Cardiac muscle cell (in vitro differentiated cells and primary cell): ENCODE measurements around the gene PID1. TPM values are rescaled to one million over a fixed set of nuclear protein-coding genes. Genes with fewer than 3 reads are reported as not detected.

ENCODE experiments used
- DNase-seq, 2 donors: peaks; one replicate each; pipeline versions ENCODE4 v3.0.0 to v3.0.0-alpha.2; 2010 to 2017; ENCODE audit warnings: low read depth in 1 of 2, low spot score in 1 of 2
- H3K27ac ChIP-seq: fragments of 200-600 bp; sonication (generic); 2 replicates; pipeline ENCODE4 v1.5.1; 2016
- H3K27me3 ChIP-seq: fragments of 200-600 bp; sonication (generic); 2 replicates; pipeline ENCODE4 v1.6.0; 2016; ENCODE audit warnings: control low read depth
- H3K36me3 ChIP-seq: fragments of 200-600 bp; sonication (generic); 2 replicates; pipeline ENCODE4 v1.5.1; 2016; ENCODE audit warnings: control low read depth
- H3K4me1 ChIP-seq: fragments of 200-600 bp; sonication (generic); 2 replicates; pipeline ENCODE4 v1.8.1; 2017; ENCODE audit warnings: low read depth, mild to moderate bottlenecking, mixed run types
- H3K4me3 ChIP-seq: fragments of 200-600 bp; sonication (generic); 2 replicates; pipeline ENCODE4 v1.5.1; 2016; ENCODE audit warnings: mild to moderate bottlenecking
- H3K9me3 ChIP-seq: fragments of 200-600 bp; sonication (generic); 2 replicates; pipeline ENCODE4 v1.5.1; 2017; ENCODE audit warnings: low read depth, mild to moderate bottlenecking, control low read depth
- polyA plus RNA-seq: library from polyadenylated mRNA; unstranded; fragments of >200 nt; fragmentation: Nextera tagmentation; extraction: Ambion mirVana; gene quantifications from 2 replicates; pipeline ENCODE4 v1.2.1, GENCODE V29; 2016
- total RNA-seq: library from RNA; depleted of rRNA; stranded (reverse); fragments of >200 nt; gene quantifications from 2 replicates; pipeline ENCODE4 v1.2.3, GENCODE V29; 2016
- TF ChIP-seq, protein P1 (sequence below): IDR thresholded peaks from 2 replicates; pipeline ENCODE4 v1.5.1; 2012; ENCODE audit warnings: low read depth, mild to moderate bottlenecking, low read length

PID1 gene
- total and polyA plus RNA-seq, 2 experiments from 2014 or later: 0.42 to 0.43 TPM

DNA sequence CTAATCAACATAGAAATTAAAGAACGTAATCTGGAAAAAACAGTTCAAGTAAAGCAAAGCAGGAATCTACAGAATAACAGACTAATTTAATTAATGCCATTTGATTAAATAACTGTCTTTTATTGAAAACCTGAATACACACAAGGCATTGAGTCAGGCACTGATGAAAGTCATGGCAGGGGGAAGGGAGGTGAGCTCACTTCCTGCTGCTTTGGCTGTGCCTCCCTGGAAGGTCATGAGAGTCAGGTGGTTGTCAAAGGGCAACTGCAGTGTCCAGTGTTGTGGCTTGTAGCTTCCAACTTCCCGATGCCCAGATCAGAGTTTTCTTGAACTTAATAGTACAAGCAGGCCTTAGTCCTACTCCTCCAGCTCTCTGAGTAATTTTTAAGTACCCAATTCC lies 180.9 kb downstream of the PID1 start:
- Histone ChIP-seq H3K27me3 (no peaks in the 10 kb centered on the region), H3K9me3 (no peaks in the 10 kb centered on the region), H3K36me3 (no peaks in the 10 kb centered on the region), H3K4me1 (peaks cover 29% of the 10 kb centered on the region), H3K4me3 (no peak overlapping the region), H3K27ac (no peak overlapping the region)
- DNase-seq: no peak
- TF ChIP-seq, protein P1, sequence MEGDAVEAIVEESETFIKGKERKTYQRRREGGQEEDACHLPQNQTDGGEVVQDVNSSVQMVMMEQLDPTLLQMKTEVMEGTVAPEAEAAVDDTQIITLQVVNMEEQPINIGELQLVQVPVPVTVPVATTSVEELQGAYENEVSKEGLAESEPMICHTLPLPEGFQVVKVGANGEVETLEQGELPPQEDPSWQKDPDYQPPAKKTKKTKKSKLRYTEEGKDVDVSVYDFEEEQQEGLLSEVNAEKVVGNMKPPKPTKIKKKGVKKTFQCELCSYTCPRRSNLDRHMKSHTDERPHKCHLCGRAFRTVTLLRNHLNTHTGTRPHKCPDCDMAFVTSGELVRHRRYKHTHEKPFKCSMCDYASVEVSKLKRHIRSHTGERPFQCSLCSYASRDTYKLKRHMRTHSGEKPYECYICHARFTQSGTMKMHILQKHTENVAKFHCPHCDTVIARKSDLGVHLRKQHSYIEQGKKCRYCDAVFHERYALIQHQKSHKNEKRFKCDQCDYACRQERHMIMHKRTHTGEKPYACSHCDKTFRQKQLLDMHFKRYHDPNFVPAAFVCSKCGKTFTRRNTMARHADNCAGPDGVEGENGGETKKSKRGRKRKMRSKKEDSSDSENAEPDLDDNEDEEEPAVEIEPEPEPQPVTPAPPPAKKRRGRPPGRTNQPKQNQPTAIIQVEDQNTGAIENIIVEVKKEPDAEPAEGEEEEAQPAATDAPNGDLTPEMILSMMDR: no peak

- DNase-seq: no peak
- H3K9me3 ChIP-seq: no peaks in the 10 kb centered on the region
- TF ChIP-seq, protein P1: no peak
These were observed 181.3 kb downstream of the PID1 start for GRCh38 chr2:229089776-229090175.

GRCh38 chr2:229088966-229089700 lies 182.0 kb downstream of the PID1 start:
- no peaks in the 10 kb centered on the region for H3K27me3 ChIP-seq
- H3K36me3 ChIP-seq: no peaks in the 10 kb centered on the region
- H3K27ac ChIP-seq: no peak overlapping the region
- DNase-seq: no peak
- H3K9me3 ChIP-seq: no peaks in the 10 kb centered on the region
- peaks cover 37% of the 10 kb centered on the region for H3K4me1 ChIP-seq
- TF ChIP-seq, protein P1: no peak
- no peak overlapping the region for H3K4me3 ChIP-seq

More at GRCh38 chr2:229089776-229090175, 181.3 kb downstream of the PID1 start:
- peaks cover 31% of the 10 kb centered on the region for H3K4me1 ChIP-seq
- H3K27ac ChIP-seq: no peak overlapping the region
- H3K36me3 ChIP-seq: no peaks in the 10 kb centered on the region
- H3K4me3 ChIP-seq: no peak overlapping the region
- no peaks in the 10 kb centered on the region for H3K27me3 ChIP-seq

DNA sequence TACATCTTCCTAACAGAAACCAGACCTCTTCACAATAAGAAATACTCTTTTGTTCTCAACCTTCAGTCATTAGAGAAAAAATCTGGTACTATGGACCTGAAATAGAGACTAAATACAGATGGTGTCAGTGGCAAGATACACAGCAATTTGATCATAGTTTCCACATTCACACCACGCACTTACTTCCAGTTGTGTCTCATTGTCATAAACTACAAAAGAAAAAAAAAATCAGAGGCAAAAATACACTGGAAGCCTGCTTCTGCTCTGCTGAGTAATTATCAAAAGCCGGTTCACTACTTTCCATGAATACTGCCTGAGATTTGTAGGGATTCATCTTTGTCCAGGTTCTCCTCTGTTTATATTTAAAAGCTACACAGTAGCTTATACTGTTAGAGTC lies 182.6 kb downstream of the PID1 start:
- H3K27ac ChIP-seq: no peak overlapping the region

DNA sequence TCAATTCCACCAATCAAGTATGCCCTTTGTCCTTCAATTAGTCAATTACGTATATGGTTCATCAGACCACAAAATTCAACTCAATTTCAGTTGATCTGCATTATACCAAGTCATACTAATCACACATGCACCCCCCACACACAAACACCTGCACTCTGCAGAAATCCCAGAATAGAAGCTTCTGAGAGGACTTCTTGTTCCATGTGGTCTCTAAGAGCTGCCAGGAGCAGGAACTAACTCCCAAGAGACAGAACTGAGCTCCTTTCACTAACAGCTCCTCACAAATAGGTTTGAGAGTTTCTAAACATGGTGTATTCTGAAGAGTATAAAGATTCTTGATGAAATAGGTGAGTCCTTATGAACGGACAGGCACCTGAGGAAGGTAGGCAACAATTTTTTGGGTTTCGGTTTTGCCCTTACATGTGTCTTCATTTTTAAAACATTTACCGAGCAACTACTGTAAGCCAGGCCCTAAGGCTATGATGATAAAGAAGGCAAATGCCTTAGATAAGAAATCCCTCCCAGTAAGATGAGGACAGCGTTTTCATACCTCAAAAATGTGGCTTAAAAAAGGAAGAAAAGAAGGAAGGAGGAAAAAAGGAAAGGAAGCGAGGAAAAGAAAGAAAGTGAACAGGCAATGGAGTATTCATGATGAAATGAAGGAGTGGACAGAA lies 183.1 kb downstream of the PID1 start:
- Histone ChIP-seq H3K27ac (no peak overlapping the region), H3K9me3 (no peaks in the 10 kb centered on the region), H3K36me3 (no peaks in the 10 kb centered on the region), H3K27me3 (no peaks in the 10 kb centered on the region), H3K4me3 (no peak overlapping the region), H3K4me1 (peaks cover 39% of the 10 kb centered on the region)
- peak in 1 of 2 donors; percentile 36 for DNase-seq
- TF ChIP-seq, protein P1: no peak

More for the DNA sequence above, 182.6 kb downstream of the PID1 start:
- H3K36me3 ChIP-seq: no peaks in the 10 kb centered on the region
- H3K4me1 ChIP-seq: peaks cover 39% of the 10 kb centered on the region
- H3K9me3 ChIP-seq: no peaks in the 10 kb centered on the region
- no peak overlapping the region for H3K4me3 ChIP-seq
- TF ChIP-seq, protein P1: no peak
- no peak for DNase-seq
- H3K27me3 ChIP-seq: no peaks in the 10 kb centered on the region
